HepG2 (cell line): Measurements from ENCODE around the gene EEPD1. TPM values are rescaled to one million over a fixed set of nuclear protein-coding genes. Genes with fewer than 3 reads are reported as not detected.
A peak's percentile ranks its signal among the peaks of the same experiment; 100 is the strongest.

Source experiments
- E2F1 ChIP-seq: sonication (generic); formaldehyde crosslinking; IDR thresholded peaks from 2 replicates; pipeline ENCODE4 v1.5.0; 2020; ENCODE audit warnings: missing genetic modification reagents
- ELF1 ChIP-seq: sonication (generic); formaldehyde crosslinking; IDR thresholded peaks from 2 replicates; pipeline ENCODE4 v1.4.0; 2020; ENCODE audit warnings: missing genetic modification reagents
- ERF ChIP-seq: IDR thresholded peaks from 2 replicates; pipeline ENCODE4 v1.6.1; 2018; ENCODE audit warnings: missing biosample characterization, missing genetic modification reagents
- FLYWCH1 ChIP-seq: sonication (generic); formaldehyde crosslinking; IDR thresholded peaks from 2 replicates; pipeline ENCODE4 v1.8.1; 2023; ENCODE audit warnings: mild to moderate bottlenecking, missing genetic modification reagents
- KDM4B ChIP-seq: sonication (generic); formaldehyde crosslinking; IDR thresholded peaks from 2 replicates; pipeline ENCODE4 v1.4.0; 2020; ENCODE audit warnings: missing genetic modification reagents
- MXD4 ChIP-seq: IDR thresholded peaks from 2 replicates; pipeline ENCODE4 v1.6.1; 2016; ENCODE audit warnings: mild to moderate bottlenecking, missing biosample characterization, missing genetic modification reagents
- NR2C2 ChIP-seq: sonication (generic); formaldehyde crosslinking; IDR thresholded peaks from 2 replicates; pipeline ENCODE4 v1.4.0; 2020; ENCODE audit warnings: missing genetic modification reagents, mild to moderate bottlenecking, moderate library complexity, borderline replicate concordance
- PBX3 ChIP-seq: sonication (generic); formaldehyde crosslinking; IDR thresholded peaks from 2 replicates; pipeline ENCODE4 v1.8.1; 2023; ENCODE audit warnings: missing genetic modification reagents, inconsistent platforms, borderline replicate concordance
- PRDM10 ChIP-seq: sonication (generic); formaldehyde crosslinking; IDR thresholded peaks from 2 replicates; pipeline ENCODE4 v1.4.0; 2020; ENCODE audit warnings: low read depth, missing genetic modification reagents
- SOX13 ChIP-seq, 3 experiments: fragments of 450-650 bp in 1 of 3; sonication (generic) in 1 of 3; formaldehyde crosslinking in 1 of 3; IDR thresholded peaks in 2 of 3; conservative IDR thresholded peaks in 1 of 3; 2 replicates each; pipeline versions ENCODE4 v1.5.0 to v1.6.1; 2016 to 2020; ENCODE audit warnings: antibody characterized with exemption in 1 of 3, mild to moderate bottlenecking in 1 of 3, missing compliant biosample characterization in 1 of 3, missing genetic modification reagents in 1 of 3, moderate library complexity in 1 of 3
- TCF7 ChIP-seq: sonication (generic); IDR thresholded peaks from 2 replicates; pipeline ENCODE4 v1.6.1; 2016; ENCODE audit warnings: antibody characterized with exemption, low read depth
- TSC22D2 ChIP-seq: sonication (generic); formaldehyde crosslinking; IDR thresholded peaks from 2 replicates; pipeline ENCODE4 v1.5.1; 2020; ENCODE audit warnings: missing genetic modification reagents, mild to moderate bottlenecking, borderline replicate concordance
- ZBED4 ChIP-seq: sonication (generic); formaldehyde crosslinking; IDR thresholded peaks from 2 replicates; pipeline ENCODE4 v1.4.0; 2020; ENCODE audit warnings: missing genetic modification reagents, borderline replicate concordance
- ZBTB38 ChIP-seq: sonication (generic); formaldehyde crosslinking; IDR thresholded peaks from 2 replicates; pipeline ENCODE4 v1.5.1; 2020; ENCODE audit warnings: mild to moderate bottlenecking, missing genetic modification reagents
- ZBTB7A ChIP-seq: sonication (generic); formaldehyde crosslinking; IDR thresholded peaks from 2 replicates; pipeline ENCODE4 v1.8.0; 2022; ENCODE audit warnings: mild to moderate bottlenecking, missing genetic modification reagents
- ZNF850 ChIP-seq: sonication (generic); formaldehyde crosslinking; conservative IDR thresholded peaks from 2 replicates; pipeline ENCODE4 v1.9.0; 2021; ENCODE audit warnings: mild to moderate bottlenecking, missing genetic modification reagents
- polyA plus RNA-seq, 8 experiments: library from polyadenylated mRNA; depleted of rRNA in 3 of 8; stranded (reverse) in 7 of 8; unstranded in 1 of 8; fragments of >200 nt; fragmentation: Illumina TruSeq in 4 of 8; extraction: Trizol in 4 of 8; gene quantifications; 2 replicates each; pipeline versions ENCODE4 v1.2.1 to v1.2.3, GENCODE V29; 2011 to 2016; ENCODE audit warnings: low read depth in 4 of 8, missing spikeins in 1 of 8, mixed read lengths in 1 of 8; ENCODE audit not compliant: insufficient read depth in 1 of 8
- total RNA-seq, 5 experiments: library from RNA; depleted of rRNA; stranded (reverse); fragments of >200 nt; fragmentation: Illumina TruSeq; extraction: Trizol; gene quantifications; 2 replicates each; pipeline ENCODE4 v1.2.3, GENCODE V29; 2016; ENCODE audit warnings: low read depth in 1 of 5

EEPD1 gene
- total and polyA plus RNA-seq, 2 of the 13 experiments (the other 11 are each of a cell fraction or from before 2014, with no cell fraction given) = 10.1 to 16.4 TPM

GRCh38 chr7:36287371-36288241 is 134.6 kb downstream of the EEPD1 start (continued):
- no peak for TF ChIP-seq PBX3
- TF ChIP-seq TCF7 = peak; percentile 95
- no peak for TF ChIP-seq ZNF850 (CRISPR knock-in tag)
- TF ChIP-seq SOX13 (IDR thresholded peaks at IDR 0.05) = peak; percentile 95
- peak in 1 of 2 experiments; percentile 99; a peak in 2 of 4 replicates for TF ChIP-seq SOX13 (CRISPR knock-in tag; conservative IDR thresholded peaks at IDR 0.05 in 1 of 2, IDR thresholded peaks at IDR 0.05 in 1 of 2)
- TF ChIP-seq KDM4B = peak; percentile 74; the same call in 1 of the 2 replicates
- peak; percentile 67; the same call in 1 of the 2 replicates for TF ChIP-seq TSC22D2 (CRISPR knock-in tag)
- TF ChIP-seq MXD4 (CRISPR knock-in tag) = peak; percentile 30; the same call in 1 of the 2 replicates
- TF ChIP-seq ZBED4 (CRISPR knock-in tag) = peak; percentile 75; the same call in 1 of the 2 replicates
- peak; percentile 59; the same call in 1 of the 2 replicates for TF ChIP-seq PRDM10 (CRISPR knock-in tag)
- no peak for TF ChIP-seq E2F1 (CRISPR knock-in tag)
- TF ChIP-seq ELF1 (CRISPR knock-in tag) = peak; percentile 62
- no peak; the same call in 1 of the 2 replicates for TF ChIP-seq ZBTB7A (CRISPR knock-in tag)
- TF ChIP-seq FLYWCH1 (CRISPR knock-in tag) = no peak
- peak; percentile 85 for TF ChIP-seq NR2C2 (CRISPR knock-in tag)
- TF ChIP-seq ZBTB38 = peak; percentile 91
- TF ChIP-seq ERF = peak; percentile 95
